GM12874 (cell line): ENCODE results near the gene SLC12A9.

Experiments
- TF ChIP-seq, protein P1 (sequence below): IDR thresholded peaks from 2 replicates; pipeline ENCODE4 v1.5.1; 2011; ENCODE audit warnings: low read depth, mild to moderate bottlenecking, control low read depth, low read length, moderate library complexity; ENCODE audit not compliant: insufficient read depth

SLC12A9 gene

DNA sequence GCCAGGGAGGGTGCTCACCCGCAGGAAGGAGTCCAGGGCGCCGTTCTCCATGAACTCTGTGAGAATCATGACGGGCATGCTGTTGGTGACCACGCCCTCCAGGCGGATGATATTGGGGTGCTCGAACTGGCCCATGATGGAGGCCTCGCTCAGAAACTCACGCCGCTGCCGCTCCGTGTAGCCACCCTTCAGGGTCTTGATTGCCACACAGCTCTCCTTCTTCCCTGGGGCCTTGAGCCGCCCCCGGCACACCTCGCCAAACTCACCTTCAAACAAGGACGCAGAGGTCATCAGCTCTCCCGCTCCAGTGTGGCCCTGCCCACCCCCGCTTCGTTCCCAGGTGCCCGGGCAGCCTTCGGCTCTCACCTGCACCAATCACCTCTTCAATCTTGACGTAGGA, 39.8 kb upstream of the SLC12A9 start:
- TF ChIP-seq, protein P1, sequence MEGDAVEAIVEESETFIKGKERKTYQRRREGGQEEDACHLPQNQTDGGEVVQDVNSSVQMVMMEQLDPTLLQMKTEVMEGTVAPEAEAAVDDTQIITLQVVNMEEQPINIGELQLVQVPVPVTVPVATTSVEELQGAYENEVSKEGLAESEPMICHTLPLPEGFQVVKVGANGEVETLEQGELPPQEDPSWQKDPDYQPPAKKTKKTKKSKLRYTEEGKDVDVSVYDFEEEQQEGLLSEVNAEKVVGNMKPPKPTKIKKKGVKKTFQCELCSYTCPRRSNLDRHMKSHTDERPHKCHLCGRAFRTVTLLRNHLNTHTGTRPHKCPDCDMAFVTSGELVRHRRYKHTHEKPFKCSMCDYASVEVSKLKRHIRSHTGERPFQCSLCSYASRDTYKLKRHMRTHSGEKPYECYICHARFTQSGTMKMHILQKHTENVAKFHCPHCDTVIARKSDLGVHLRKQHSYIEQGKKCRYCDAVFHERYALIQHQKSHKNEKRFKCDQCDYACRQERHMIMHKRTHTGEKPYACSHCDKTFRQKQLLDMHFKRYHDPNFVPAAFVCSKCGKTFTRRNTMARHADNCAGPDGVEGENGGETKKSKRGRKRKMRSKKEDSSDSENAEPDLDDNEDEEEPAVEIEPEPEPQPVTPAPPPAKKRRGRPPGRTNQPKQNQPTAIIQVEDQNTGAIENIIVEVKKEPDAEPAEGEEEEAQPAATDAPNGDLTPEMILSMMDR, result no peak

DNA sequence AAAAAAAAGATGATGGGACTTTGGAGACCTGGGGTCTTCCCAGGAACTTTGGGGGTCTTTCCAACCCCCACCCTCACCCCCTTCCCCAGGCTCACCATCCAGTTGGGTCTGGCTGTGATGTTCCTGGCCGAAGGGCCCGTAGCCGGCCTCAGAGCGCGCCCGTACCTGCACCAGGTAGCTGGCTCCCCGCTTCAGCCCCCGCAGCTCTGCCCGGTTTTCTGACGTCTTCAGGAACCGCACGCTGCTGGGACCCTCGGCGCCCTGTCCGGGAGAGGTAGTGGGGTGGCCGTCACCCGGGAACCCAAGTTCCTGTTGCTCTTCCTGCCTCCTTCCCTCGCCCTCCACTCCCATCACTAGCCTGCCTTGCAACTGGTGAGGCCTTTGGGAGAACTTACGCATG, 35.4 kb upstream of the SLC12A9 start:
- TF ChIP-seq, protein P1, result no peak

DNA sequence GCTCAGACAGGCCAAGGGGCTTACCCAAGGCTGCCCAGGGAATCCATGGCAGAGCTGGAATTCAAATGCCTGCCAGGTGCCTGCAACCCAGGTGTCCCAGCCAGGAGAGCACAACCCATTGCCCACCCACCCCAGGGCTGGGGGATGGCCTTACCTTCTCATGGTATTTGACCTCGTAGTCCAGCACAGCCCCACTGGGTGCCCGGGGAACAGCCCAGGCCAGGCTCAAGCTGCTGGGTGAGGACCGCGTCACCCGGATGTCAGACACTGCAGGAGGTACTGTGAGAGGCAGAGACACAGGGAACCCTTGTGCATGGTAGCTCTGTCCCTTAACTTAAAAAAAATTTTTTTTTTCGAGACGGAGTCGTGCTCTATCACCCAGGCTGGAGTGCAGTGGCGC, 34.1 kb upstream of the SLC12A9 start:
- TF ChIP-seq, protein P1, result no peak

DNA sequence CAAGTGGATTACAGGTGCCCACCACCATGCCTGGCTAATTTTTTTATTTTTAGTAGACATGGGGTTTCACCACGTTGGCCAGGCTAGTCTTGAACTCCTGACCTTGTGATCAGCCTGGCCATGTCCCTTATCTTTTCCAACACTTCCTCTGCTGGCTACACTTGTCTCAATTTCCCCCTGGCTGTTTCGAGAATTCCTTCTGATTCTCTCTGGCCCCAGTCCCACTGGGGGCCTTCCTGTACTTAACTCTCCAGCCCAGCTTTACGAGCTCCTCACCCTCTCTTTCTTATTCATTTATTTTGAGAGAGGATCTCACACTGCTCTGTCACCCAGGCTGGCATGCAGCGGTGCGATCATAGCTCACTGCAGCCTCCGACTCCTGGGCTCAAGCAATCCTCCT, 33.7 kb upstream of the SLC12A9 start:
- TF ChIP-seq, protein P1, result no peak

DNA sequence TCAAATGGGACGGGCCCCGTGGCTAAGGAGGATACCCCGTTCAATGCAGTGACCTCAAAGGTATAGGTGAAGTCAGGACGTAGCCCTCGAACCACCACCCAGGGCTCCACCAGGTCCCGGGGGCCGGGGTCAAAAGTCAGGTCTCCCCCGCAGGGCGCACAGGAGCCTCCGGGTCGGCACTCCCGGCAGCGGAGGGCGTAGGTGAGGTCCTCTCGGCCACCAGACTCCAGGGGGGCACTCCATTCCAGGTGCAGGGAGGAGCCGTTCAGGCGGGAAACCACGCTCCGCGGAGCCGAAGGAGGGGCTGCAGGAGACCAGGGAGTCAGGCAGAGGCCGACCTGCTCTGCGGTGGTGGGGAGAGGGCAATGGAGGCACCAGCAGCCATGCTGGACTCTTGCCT, 32.9 kb upstream of the SLC12A9 start:
- TF ChIP-seq, protein P1, result no peak

DNA sequence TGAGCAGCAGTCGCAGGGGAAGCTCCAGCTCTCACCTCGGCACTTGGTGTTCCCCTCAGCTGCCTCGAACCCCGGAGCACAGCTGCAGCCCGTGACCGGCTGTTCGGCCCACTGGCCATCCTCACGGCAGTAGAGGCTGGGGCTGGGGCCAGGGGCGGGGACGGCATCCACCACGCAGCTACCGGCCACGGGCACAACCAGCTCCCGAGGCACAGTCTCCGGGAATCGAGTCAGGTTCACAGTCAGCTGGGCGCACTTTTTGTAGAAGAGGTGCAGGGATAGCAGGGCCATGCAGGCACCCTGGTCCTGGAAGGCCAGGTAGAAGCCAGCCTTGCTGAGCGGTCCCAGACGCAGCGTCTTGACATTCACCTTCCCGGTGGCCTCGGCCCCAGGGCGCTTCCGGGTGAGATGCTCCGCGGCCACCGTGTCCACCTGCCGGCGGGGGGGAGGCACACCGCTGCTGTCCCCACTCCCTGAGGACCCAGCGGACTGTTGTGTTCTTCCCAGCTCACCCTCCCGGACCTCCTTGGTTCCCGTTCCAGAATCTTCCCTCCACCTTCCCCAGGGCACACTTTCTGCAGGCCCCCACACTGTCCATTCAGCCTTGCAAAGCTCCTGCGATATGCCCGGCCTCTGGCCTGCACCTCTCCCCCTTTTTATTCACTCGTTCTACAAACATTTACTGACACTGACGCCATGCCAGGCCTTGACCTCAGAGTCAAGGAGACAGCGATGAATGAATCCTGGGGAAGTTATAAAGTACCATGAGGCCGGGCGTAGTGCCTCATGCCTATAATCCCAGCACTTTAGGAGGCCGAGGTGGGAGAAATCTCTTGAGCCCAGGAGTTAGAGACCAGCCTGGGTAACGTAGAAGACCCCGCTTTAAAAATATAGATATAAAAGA, 30.0 kb upstream of the SLC12A9 start:
- TF ChIP-seq, protein P1, result no peak

DNA sequence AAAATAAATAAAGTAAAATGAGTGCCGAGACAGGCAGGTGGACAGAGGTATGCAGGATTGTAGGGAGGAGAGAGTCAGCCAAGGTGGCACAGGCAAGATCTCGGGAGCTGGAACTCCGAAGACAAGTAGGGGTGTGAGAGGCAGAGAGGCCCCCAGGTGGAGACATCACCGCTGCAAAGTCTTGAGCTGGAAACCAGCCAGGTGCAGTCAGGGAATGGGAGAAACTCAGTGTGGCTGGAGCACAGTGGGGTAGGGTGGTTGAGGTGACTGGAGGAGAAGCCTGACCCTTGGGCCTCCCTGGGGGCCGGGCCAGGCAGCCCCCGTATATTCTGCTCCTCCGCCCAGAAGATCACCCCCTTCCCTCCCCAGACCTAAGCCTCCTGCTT, 29.4 kb upstream of the SLC12A9 start:
- TF ChIP-seq, protein P1, result no peak
